ES-I3 (cell line): ENCODE results near the gene MEG3.

Source experiments
- H3K36me3 ChIP-seq: 2 replicates; pipeline ENCODE4 v1.6.1; 2013; ENCODE audit warnings: mild to moderate bottlenecking, low read length, control low read depth, moderate library complexity; ENCODE audit not compliant: insufficient read depth
- H3K4me1 ChIP-seq: 2 replicates; pipeline ENCODE4 v1.6.1; 2013; ENCODE audit warnings: mild to moderate bottlenecking, control low read depth, low read length; ENCODE audit not compliant: insufficient read depth
- H3K9ac ChIP-seq: 2 replicates; pipeline ENCODE4 v1.6.1; 2013; ENCODE audit warnings: low read depth, mild to moderate bottlenecking, low read length, moderate library complexity
- H3K9me3 ChIP-seq: 2 replicates; pipeline ENCODE4 v1.6.1; 2013; ENCODE audit warnings: mild to moderate bottlenecking, low read length, moderate library complexity; ENCODE audit not compliant: control insufficient read depth, insufficient read depth

MEG3 gene

GRCh38 chr14:100861188-100861936 lies 35.4 kb downstream of the MEG3 start:
- no peaks in the 10 kb centered on the region for H3K36me3 ChIP-seq
- no peaks in the 10 kb centered on the region for H3K4me1 ChIP-seq
- H3K9ac ChIP-seq, result no peak overlapping the region
- no peaks in the 10 kb centered on the region for H3K9me3 ChIP-seq

- Histone ChIP-seq H3K9me3 (no peaks in the 10 kb centered on the region), H3K9ac (no peak overlapping the region), H3K36me3 (no peaks in the 10 kb centered on the region), H3K4me1 (no peaks in the 10 kb centered on the region)
These were observed 36.0 kb downstream of the MEG3 start for GRCh38 chr14:100861937-100862247.

- Histone ChIP-seq H3K4me1 (no peaks in the 10 kb centered on the region), H3K9ac (no peak overlapping the region), H3K36me3 (no peaks in the 10 kb centered on the region), H3K9me3 (no peaks in the 10 kb centered on the region)
These were observed 36.4 kb downstream of the MEG3 start for GRCh38 chr14:100862277-100862676.

GRCh38 chr14:100862793-100863192 lies 36.9 kb downstream of the MEG3 start:
- no peak overlapping the region for H3K9ac ChIP-seq
- no peaks in the 10 kb centered on the region for H3K36me3 ChIP-seq
- H3K4me1 ChIP-seq, result no peaks in the 10 kb centered on the region
- H3K9me3 ChIP-seq, result no peaks in the 10 kb centered on the region

- Histone ChIP-seq H3K9ac (no peak overlapping the region), H3K36me3 (no peaks in the 10 kb centered on the region), H3K9me3 (no peaks in the 10 kb centered on the region), H3K4me1 (no peaks in the 10 kb centered on the region)
These were observed 38.3 kb downstream of the MEG3 start for GRCh38 chr14:100864206-100864605.

GRCh38 chr14:100864960-100865681 lies 39.2 kb downstream of the MEG3 start:
- no peaks in the 10 kb centered on the region for H3K4me1 ChIP-seq
- H3K9me3 ChIP-seq, result no peaks in the 10 kb centered on the region
- no peak overlapping the region for H3K9ac ChIP-seq
- H3K36me3 ChIP-seq, result no peaks in the 10 kb centered on the region

- Histone ChIP-seq H3K36me3 (no peaks in the 10 kb centered on the region), H3K4me1 (no peaks in the 10 kb centered on the region), H3K9ac (no peak overlapping the region), H3K9me3 (no peaks in the 10 kb centered on the region)
These were observed 40.0 kb downstream of the MEG3 start for GRCh38 chr14:100865682-100866591.

GRCh38 chr14:100866666-100867630 lies 41.0 kb downstream of the MEG3 start:
- Histone ChIP-seq H3K9ac (no peak overlapping the region), H3K36me3 (no peaks in the 10 kb centered on the region), H3K4me1 (no peaks in the 10 kb centered on the region), H3K9me3 (0 out of 2 replicates have a peak, but pooled peaks cover 3% of the 10 kb centered on the region)

GRCh38 chr14:100867631-100868315 lies 41.9 kb downstream of the MEG3 start:
- Histone ChIP-seq H3K9me3 (0 out of 2 replicates have a peak, but pooled peaks cover 3% of the 10 kb centered on the region), H3K4me1 (no peaks in the 10 kb centered on the region), H3K36me3 (no peaks in the 10 kb centered on the region), H3K9ac (no peak overlapping the region)

- Histone ChIP-seq H3K9me3 (0 out of 2 replicates have a peak, but pooled peaks cover 3% of the 10 kb centered on the region), H3K4me1 (no peaks in the 10 kb centered on the region), H3K36me3 (no peaks in the 10 kb centered on the region), H3K9ac (no peak overlapping the region)
These were observed 42.9 kb downstream of the MEG3 start for GRCh38 chr14:100868621-100869370.

GRCh38 chr14:100871234-100872186 lies 45.6 kb downstream of the MEG3 start:
- H3K36me3 ChIP-seq, result no peaks in the 10 kb centered on the region
- H3K4me1 ChIP-seq, result no peaks in the 10 kb centered on the region
- H3K9ac ChIP-seq, result no peak overlapping the region
- H3K9me3 ChIP-seq, result 0 out of 2 replicates have a peak, but pooled peaks cover 3% of the 10 kb centered on the region
